WI38 (cell line): ENCODE results near the gene MAP3K5.

Experiments used
- H3K4me3 ChIP-seq: 2 replicates; pipeline ENCODE4 v1.5.1; 2011; ENCODE audit warnings: low read depth, mild to moderate bottlenecking, control low read depth, low read length
- TF ChIP-seq, protein P1 (sequence below): IDR thresholded peaks from 2 replicates; pipeline ENCODE4 v1.5.1; 2012; ENCODE audit warnings: low read depth, mild to moderate bottlenecking, control low read depth, low read length

Gene MAP3K5

DNA sequence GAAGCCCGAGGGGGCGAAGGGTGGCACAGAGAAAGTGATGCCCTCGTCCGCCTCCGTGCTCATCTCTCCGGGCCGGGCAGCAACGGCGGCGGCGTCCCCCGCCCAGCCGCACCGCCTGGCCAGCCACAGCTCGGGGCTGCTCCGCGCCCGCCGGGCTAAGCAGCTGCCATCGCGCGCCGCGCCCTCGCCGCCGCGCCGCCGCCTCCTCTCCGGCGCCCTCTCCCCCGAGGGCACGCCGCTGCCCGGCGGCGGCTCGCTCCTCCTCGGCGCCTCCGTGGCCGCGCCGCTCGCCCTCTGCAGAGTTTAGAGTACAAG lies 225 bp downstream of the MAP3K5 start:
- H3K4me3 ChIP-seq, result peak overlapping the region; percentile 93
- TF ChIP-seq, protein P1, sequence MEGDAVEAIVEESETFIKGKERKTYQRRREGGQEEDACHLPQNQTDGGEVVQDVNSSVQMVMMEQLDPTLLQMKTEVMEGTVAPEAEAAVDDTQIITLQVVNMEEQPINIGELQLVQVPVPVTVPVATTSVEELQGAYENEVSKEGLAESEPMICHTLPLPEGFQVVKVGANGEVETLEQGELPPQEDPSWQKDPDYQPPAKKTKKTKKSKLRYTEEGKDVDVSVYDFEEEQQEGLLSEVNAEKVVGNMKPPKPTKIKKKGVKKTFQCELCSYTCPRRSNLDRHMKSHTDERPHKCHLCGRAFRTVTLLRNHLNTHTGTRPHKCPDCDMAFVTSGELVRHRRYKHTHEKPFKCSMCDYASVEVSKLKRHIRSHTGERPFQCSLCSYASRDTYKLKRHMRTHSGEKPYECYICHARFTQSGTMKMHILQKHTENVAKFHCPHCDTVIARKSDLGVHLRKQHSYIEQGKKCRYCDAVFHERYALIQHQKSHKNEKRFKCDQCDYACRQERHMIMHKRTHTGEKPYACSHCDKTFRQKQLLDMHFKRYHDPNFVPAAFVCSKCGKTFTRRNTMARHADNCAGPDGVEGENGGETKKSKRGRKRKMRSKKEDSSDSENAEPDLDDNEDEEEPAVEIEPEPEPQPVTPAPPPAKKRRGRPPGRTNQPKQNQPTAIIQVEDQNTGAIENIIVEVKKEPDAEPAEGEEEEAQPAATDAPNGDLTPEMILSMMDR, result no peak

- H3K4me3 ChIP-seq, result peak overlapping the region; percentile 93
- TF ChIP-seq, protein P1, result no peak
Measured at GRCh38 chr6:136791296-136792094, 782 bp downstream of the MAP3K5 start.

- TF ChIP-seq, protein P1, result no peak
- peak overlapping the region; percentile 93 for H3K4me3 ChIP-seq
Measured at GRCh38 chr6:136790411-136791295, 1.6 kb downstream of the MAP3K5 start.

GRCh38 chr6:136789440-136789839 lies 2.8 kb downstream of the MAP3K5 start:
- H3K4me3 ChIP-seq, result peak overlapping the region; percentile 93

GRCh38 chr6:136788069-136788902 lies 4.0 kb downstream of the MAP3K5 start:
- TF ChIP-seq, protein P1, result no peak
- H3K4me3 ChIP-seq, result peak overlapping the region; percentile 93

GRCh38 chr6:136787726-136788068 lies 4.6 kb downstream of the MAP3K5 start:
- peak overlapping the region; percentile 93 for H3K4me3 ChIP-seq
- TF ChIP-seq, protein P1, result no peak

DNA sequence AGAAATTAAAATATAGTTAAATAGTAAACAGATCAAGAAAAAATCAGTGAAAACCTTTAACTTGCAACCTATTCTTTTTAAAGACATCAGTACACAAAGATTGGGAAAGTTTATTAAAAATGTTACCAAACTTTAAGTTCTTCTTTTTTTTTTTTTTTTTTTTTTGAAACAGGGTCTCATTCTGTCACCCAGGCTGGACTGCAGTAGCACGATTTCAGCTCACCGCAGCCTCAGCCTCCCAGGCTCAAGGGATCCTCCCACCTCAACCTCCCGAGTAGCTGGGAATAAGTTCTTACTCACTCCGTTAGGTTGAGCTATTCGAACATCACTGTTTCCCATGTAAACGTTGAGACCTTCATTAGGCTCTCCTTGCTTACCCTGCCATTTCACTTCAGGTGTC lies 5.6 kb downstream of the MAP3K5 start:
- TF ChIP-seq, protein P1, result no peak
- H3K4me3 ChIP-seq, result no peak overlapping the region
